Measurements from ENCODE around the gene MRPL14. TPM values are rescaled to one million over a fixed set of nuclear protein-coding genes. Genes with fewer than 3 reads are reported as not detected.

Gene MRPL14
- total and polyA plus RNA-seq, 9 of the 15 experiments (the other 6 are each of a cell fraction or from before 2014, with no cell fraction given) = 126 to 424 (median 165) TPM

- Histone ChIP-seq H3K9me3 (replicated peaks; ENCODE audit: control insufficient read depth, insufficient read depth, low read depth, low read length) (0 out of 2 replicates have a peak, but pooled peaks cover under 1% of the 10 kb centered on the region), H2AFZ (ENCODE audit: low read depth, low read length) (no peak overlapping the region), H3K79me2 (ENCODE audit: control insufficient read depth, insufficient read depth, low read length) (no peaks in the 10 kb centered on the region), H3K4me1 (replicated peaks in 1 of 2; ENCODE audit: control insufficient read depth in 2 of 2, insufficient read depth in 2 of 2, low read length in 2 of 2) (peaks cover 61 to 63% of the 10 kb centered on the region in 2 experiments), H3K36me3 (ENCODE audit: control insufficient read depth, insufficient read depth, low read length) (no peaks in the 10 kb centered on the region; the same call in 2 of the 3 replicates), H4K20me1 (replicated peaks; ENCODE audit: control insufficient read depth, insufficient read depth, low read length) (no peaks in the 10 kb centered on the region), H3K27me3 (ENCODE audit: control insufficient read depth in 2 of 2, insufficient read depth in 2 of 2, low read length in 2 of 2) (no peaks in the 10 kb centered on the region), H3K27ac (ENCODE audit: extremely low read depth, low read depth, low read length) (peak overlapping the region; percentile 74; the same call in 2 of the 3 replicates), H3K9me1 (ENCODE audit: control insufficient read depth, insufficient read depth, low read length) (no peaks in the 10 kb centered on the region), H3K4me2 (ENCODE audit: insufficient read depth, low read length) (peak overlapping the region; percentile 40), H3K9ac (ENCODE audit: insufficient read depth in 1 of 2, low read depth in 2 of 2, low read length in 2 of 2) (peak overlapping the region in 1 of 2 experiments; percentile 69; a peak in 3 of 4 replicates), H3K4me3 (no peak overlapping the region)
- ATAC-seq (no peak), FAIRE-seq (no peak), DNase-seq (ENCODE audit: extremely low read depth in 1 of 4, low spot score in 3 of 4) (no peak)
- POLR2A ChIA-PET = interaction anchor here (0.7 to 1.8 kb wide), 5 partner anchors 13 to 436 kb away, joined by 3 to 9 read pairs (median 5); partner anchors contain the start of gene GTPBP2
- BruUV-seq (replicated peaks) = no TSS peak
- in situ Hi-C loops (cut with MboI) (loop anchor here (5.0 kb wide), 1 partner anchor 343 kb away; no protein-coding TSS in a partner anchor), intact Hi-C loops (cut with micrococcal nuclease) (loop anchor here (2.0 kb wide), 1 partner anchor 227 kb away; no protein-coding TSS in a partner anchor)
- WGBS (ENCODE audit: insufficient coverage, low coverage, missing lambda C conversion rate) = 71% methylated on average over 11 of the region's 13 CpGs
- CTCF ChIA-PET (ENCODE audit: low intra/inter-chr PET ratio) = no interaction called here
- TF ChIP-seq MTA2 (IDR thresholded peaks at IDR 0.05; ENCODE audit: low read depth) (no peak), FOXO4 (CRISPR knock-in tag; IDR thresholded peaks at IDR 0.05) (no peak), KDM1A (IDR thresholded peaks at IDR 0.05) (no peak), ZZZ3 (IDR thresholded peaks at IDR 0.05) (no peak), IRF2 (CRISPR knock-in tag; IDR thresholded peaks at IDR 0.05) (0 out of 2 replicates have a peak, but pooled peaks have one; percentile 16), FOXJ2 (tag; IDR thresholded peaks at IDR 0.05) (no peak), CBX8 (IDR thresholded peaks at IDR 0.05; ENCODE audit: borderline replicate concordance, extremely low read depth, low read depth, low read length, poor library complexity, severe bottlenecking) (no peak), CBX3 (IDR thresholded peaks at IDR 0.05; ENCODE audit: borderline replicate concordance in 1 of 2, low read length in 2 of 2) (no peak), HDAC3 (IDR thresholded peaks at IDR 0.05; ENCODE audit: borderline replicate concordance, partially characterized antibody) (no peak), ZNF511 (CRISPR knock-in tag; IDR thresholded peaks at IDR 0.05) (no peak), USF1 (CRISPR knock-in tag; IDR thresholded peaks at IDR 0.05) (0 out of 2 replicates have a peak, but pooled peaks have one; percentile 13), RERE (CRISPR knock-in tag; IDR thresholded peaks at IDR 0.05; ENCODE audit: borderline replicate concordance) (peak; percentile 80; the same call in 1 of the 2 replicates)
Observed at GRCh38 chr6:44065443-44066140, 61.7 kb downstream of the MRPL14 start.

All from K562 (cell line).